ENCODE results near the gene ZSWIM5. TPM values are rescaled to one million over a fixed set of nuclear protein-coding genes. Genes with fewer than 3 reads are reported as not detected.

ZSWIM5 gene
- total and polyA plus RNA-seq, 9 of the 15 experiments (the other 6 are each of a cell fraction or from before 2014, with no cell fraction given): under 0.01 to 0.07 (median 0.03) TPM; not detected in 3

DNA sequence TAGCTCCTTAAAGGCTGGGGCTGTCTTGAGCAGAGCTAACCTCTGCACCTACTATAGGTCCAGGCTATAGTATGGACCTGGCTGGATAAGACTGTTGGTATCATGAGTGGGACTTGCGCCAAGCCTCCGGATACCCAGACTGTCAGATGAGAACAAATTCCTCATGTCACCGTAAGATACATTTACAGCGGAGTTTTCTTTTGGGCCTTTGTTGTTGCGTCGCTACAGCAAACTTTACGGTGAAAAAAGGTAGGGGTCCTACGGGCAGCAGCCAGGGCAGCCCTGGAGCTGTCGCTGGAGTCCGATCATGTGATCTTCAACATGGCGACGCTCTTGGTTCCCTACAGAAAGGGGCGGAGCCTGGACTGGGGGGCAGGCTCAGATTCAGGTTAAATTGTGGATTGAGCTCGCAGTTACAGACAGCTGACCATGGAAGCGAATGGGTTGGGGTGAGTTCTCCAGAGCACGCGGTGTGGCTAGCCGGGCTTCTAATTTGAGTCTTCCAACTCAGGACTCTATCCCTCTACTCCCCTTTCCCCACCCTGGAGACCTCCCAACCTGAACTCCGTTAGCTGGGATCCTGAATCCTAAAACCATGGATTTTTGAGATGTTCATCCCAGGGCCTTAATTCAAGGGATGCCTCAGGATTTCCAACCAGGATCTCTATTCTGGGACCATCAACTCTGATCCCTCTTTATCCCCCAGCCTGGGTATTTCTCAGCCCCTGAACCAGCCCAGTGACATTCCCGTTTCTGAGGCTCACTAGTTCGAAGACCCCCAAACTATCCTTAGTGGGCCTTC is 194.4 kb downstream of the ZSWIM5 start, which contains the start of gene UROD (continued):
- TF ChIP-seq, protein P1, sequence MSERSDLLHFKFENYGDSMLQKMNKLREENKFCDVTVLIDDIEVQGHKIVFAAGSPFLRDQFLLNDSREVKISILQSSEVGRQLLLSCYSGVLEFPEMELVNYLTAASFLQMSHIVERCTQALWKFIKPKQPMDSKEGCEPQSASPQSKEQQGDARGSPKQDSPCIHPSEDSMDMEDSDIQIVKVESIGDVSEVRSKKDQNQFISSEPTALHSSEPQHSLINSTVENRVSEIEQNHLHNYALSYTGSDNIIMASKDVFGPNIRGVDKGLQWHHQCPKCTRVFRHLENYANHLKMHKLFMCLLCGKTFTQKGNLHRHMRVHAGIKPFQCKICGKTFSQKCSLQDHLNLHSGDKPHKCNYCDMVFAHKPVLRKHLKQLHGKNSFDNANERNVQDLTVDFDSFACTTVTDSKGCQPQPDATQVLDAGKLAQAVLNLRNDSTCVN (CRISPR knock-in tag; IDR thresholded peaks at IDR 0.05): no peak
- TF ChIP-seq HDAC3 (IDR thresholded peaks at IDR 0.05; ENCODE audit: borderline replicate concordance, partially characterized antibody) (no peak), TFAM (CRISPR knock-in tag; conservative IDR thresholded peaks at IDR 0.05) (no peak), SPI1 (IDR thresholded peaks at IDR 0.05; ENCODE audit: borderline replicate concordance, low read depth, low read length) (0 out of 2 replicates have a peak, but pooled peaks have one; percentile 30), ZNF57 (CRISPR knock-in tag; IDR thresholded peaks at IDR 0.05) (no peak), ZNF165 (CRISPR knock-in tag; IDR thresholded peaks at IDR 0.05; ENCODE audit: borderline replicate concordance) (no peak), ZNF134 (CRISPR knock-in tag; conservative IDR thresholded peaks at IDR 0.05) (no peak), GTF2A2 (tag; IDR thresholded peaks at IDR 0.05) (peak; percentile 63; the same call in 1 of the 2 replicates), SMARCE1 (IDR thresholded peaks at IDR 0.05) (no peak), HDAC6 (IDR thresholded peaks at IDR 0.05; ENCODE audit: low read depth, low read length) (no peak), NFYB (IDR thresholded peaks at IDR 0.05; ENCODE audit: extremely low read depth, insufficient read length) (no peak), DDX20 (tag; IDR thresholded peaks at IDR 0.05; ENCODE audit: low read depth) (no peak), ZKSCAN8 (CRISPR knock-in tag; IDR thresholded peaks at IDR 0.05) (no peak), MEIS2 (IDR thresholded peaks at IDR 0.05; ENCODE audit: partially characterized antibody) (peak; percentile 61), FIP1L1 (IDR thresholded peaks at IDR 0.05; ENCODE audit: low read depth, low read length, poor library complexity, severe bottlenecking) (no peak), HMGN3 (IDR thresholded peaks at IDR 0.05; ENCODE audit: borderline replicate concordance, extremely low read depth, insufficient read length, low read depth, low read length) (no peak), BRD4 (IDR thresholded peaks at IDR 0.05) (peak; percentile 76), MTA2 (IDR thresholded peaks at IDR 0.05; ENCODE audit: low read depth) (no peak), RBM34 (IDR thresholded peaks at IDR 0.05; ENCODE audit: borderline replicate concordance, insufficient read depth, low read length) (no peak), ZSCAN32 (CRISPR knock-in tag; IDR thresholded peaks at IDR 0.05) (no peak), ZNF354B (CRISPR knock-in tag; IDR thresholded peaks at IDR 0.05) (no peak), PCBP1 (IDR thresholded peaks at IDR 0.05; ENCODE audit: low read depth, low read length, poor library complexity, severe bottlenecking) (no peak), HDAC8 (tag; IDR thresholded peaks at IDR 0.05) (no peak)
- TF ChIP-seq, protein P2, sequence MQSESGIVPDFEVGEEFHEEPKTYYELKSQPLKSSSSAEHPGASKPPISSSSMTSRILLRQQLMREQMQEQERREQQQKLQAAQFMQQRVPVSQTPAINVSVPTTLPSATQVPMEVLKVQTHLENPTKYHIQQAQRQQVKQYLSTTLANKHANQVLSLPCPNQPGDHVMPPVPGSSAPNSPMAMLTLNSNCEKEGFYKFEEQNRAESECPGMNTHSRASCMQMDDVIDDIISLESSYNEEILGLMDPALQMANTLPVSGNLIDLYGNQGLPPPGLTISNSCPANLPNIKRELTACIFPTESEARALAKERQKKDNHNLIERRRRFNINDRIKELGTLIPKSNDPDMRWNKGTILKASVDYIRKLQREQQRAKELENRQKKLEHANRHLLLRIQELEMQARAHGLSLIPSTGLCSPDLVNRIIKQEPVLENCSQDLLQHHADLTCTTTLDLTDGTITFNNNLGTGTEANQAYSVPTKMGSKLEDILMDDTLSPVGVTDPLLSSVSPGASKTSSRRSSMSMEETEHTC (IDR thresholded peaks at IDR 0.05): peak; percentile 80
- TF ChIP-seq, protein P3, sequence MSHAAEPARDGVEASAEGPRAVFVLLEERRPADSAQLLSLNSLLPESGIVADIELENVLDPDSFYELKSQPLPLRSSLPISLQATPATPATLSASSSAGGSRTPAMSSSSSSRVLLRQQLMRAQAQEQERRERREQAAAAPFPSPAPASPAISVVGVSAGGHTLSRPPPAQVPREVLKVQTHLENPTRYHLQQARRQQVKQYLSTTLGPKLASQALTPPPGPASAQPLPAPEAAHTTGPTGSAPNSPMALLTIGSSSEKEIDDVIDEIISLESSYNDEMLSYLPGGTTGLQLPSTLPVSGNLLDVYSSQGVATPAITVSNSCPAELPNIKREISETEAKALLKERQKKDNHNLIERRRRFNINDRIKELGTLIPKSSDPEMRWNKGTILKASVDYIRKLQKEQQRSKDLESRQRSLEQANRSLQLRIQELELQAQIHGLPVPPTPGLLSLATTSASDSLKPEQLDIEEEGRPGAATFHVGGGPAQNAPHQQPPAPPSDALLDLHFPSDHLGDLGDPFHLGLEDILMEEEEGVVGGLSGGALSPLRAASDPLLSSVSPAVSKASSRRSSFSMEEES (CRISPR knock-in tag; IDR thresholded peaks at IDR 0.05): peak; percentile 99
